SW 1271 (cell line): ENCODE data around the gene PBX1.

Experiments
- DNase-seq, 2 experiments: peaks; one replicate each; lab custom pipeline; 2025; lab: John Stamatoyannopoulos, UW

PBX1 gene

DNA sequence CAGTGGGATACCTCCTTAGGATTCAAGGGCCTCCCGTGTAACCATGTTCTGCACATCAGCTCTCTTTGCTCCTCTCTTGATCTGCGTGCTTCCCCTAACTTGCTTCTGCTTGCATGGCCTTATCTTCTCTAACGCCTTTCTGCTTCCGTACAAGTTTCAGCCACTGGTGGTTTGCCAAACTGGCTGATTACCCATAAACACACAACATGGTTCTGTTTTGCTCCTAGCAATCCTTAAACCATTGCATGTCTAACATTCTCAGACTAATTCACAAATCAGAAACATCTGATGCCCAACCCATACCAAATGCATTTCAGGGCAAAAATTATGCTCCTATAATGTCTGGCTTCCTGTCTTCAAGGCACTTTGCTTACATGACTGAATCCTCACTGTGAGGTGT lies 166.4 kb downstream of the PBX1 start:
- no peak for DNase-seq

DNA sequence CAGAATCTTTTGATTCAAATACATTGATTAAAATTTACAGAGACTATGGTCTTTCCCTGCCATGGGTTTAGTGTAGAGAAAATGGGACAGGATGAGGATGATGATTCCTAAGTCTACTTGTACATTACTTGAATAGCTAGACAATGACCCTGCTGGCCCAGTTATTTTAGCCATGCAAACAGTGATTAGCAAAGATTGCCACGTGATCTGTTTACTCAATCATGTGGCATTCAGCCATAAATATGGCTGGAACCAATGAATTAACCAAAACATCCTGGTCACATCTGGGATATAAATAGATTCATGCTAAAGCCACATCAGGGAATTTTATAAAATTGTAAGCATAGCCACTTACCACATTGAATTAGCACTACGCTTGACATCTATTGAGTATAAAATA lies 167.3 kb downstream of the PBX1 start:
- no peak for DNase-seq

DNA sequence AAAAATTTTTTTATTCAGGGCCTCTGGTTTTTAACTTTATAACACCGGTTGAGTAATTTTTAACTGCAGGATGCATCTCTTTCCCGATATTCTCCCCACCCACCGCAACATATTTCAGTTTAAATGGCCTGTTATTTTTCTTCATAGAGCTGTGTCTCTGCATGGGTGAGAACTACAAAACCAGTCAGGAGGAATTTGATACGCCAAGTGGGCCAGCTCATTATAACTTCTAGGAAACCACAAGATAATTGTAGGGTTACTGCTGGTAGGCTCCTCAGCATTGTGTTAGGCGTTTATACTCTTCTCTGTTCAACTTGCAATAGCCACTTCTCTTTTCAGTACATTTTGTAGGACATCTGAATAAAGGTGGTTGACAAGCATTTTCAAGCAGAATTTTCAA lies 169.7 kb downstream of the PBX1 start:
- DNase-seq: no peak

DNA sequence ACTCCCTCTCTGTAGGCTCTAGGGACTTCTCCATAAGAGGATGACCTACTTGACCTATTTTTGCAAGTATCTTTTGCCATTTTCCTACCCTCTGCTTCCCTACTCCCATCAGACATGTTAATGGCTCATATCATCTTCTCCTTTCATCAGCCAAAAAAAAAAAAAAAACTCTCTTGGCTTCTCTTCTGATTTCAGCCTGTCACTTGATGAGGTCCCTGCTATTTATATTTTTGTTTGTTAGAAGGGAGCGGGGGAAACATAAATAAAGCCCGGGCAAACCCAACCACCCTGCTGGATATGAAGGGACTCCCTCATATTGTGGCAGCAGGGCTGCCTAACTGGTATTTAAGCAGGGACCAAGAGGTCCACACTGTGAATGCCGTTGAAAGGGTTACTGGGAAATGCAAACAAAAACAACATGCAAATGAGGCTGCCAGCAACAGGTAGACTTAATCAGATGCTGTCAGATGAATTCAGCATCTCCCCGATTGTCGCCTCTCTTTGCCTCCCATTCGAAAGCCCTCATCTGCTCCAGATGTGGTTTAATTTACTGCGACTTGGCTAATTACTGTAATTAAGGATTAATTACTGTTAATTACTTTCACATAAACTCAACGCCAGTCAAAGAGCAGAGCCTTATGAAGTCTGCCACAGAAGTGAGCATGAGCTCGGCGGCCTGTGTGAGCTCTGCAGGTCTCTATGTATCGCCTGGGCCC lies 172.3 kb downstream of the PBX1 start:
- no peak for DNase-seq

DNA sequence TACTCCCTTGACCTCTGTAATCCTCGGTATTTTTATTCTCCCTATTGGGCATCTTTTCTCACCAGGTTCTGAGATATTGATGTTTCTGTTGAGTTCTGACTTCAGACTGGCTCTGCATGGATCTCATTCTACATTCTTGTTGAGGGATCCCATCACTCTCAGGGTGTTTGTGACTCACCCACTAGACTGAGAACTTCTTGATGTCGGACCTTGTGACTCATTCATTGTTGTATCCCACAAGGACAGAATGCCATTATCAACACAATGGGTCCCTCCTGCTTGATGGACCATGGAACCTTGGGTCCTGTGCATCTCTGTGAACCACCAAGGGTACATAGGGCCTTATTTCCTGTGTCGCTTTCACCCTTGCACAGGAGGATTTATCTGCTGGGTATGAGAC lies 174.1 kb downstream of the PBX1 start:
- no peak for DNase-seq

DNA sequence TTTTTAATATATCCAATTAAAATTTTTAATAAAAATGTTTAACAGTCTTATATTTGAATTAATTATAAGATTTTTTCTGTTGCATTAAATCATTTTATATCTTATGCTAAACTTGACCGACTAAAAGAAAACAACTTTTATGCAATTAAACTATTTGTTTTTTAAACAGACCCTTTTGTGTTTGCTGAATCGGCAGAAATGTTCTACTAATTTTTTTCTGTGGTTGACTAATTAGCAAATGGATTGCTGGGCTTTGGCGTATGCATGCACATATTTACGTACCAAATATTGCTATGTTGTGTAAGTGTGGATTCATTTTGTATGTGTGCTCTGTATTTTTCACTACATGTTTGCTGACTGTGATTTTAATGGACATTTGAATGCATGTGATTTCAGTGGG lies 174.8 kb downstream of the PBX1 start:
- no peak for DNase-seq

DNA sequence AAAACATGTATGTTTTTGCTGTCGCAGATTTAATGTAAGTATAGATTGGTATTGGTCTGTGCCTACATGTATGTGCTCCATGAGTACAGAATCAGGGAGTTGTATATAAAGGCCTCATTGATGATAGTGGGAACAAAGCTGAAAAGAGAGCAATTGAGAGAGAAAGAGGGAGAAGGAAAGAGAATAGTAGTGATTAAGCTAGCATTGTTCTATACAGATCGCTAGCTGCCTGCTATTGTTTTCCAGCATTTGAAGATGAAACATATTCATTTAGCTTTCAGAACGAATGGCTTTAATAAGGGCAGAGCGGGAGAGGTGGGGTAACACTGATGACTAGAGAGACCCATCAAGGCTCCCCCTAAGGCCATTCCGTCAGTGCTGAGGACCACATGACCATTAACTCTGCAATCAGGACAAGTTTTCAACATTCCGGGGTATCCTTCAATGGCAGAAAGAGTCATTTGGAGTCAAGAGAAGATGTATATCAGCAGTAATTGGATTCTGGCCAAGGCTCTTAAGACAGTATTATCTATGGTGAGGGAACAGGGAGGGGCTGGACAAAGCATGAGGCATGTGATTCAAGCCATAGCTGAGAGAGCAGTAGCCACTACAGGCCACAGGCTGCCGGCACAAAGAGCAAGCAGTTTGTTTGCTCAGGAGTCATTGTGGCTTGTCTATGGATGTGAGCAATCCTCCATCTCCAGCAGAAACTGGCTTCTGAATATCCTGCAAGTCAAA lies 176.5 kb downstream of the PBX1 start:
- no peak for DNase-seq

DNA sequence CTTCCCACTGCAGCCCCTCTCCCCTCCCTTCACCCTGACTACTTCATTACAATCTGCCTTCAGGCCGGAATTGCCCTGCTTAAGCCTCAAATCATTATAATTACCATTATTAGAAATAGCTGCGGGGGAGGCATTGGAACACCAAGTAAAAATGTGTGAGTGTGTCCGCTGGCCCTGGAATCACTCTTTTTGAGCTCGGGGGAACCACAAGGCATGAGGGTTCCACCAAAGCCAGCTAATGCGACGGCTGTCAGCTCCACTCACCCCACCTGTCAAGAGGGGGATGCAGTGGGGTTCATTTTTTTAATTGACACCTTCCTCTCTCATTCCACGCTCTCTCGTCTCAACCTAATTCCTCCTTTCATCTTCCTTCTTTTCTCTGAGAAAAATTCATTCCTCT lies 177.2 kb downstream of the PBX1 start:
- DNase-seq: no peak

DNA sequence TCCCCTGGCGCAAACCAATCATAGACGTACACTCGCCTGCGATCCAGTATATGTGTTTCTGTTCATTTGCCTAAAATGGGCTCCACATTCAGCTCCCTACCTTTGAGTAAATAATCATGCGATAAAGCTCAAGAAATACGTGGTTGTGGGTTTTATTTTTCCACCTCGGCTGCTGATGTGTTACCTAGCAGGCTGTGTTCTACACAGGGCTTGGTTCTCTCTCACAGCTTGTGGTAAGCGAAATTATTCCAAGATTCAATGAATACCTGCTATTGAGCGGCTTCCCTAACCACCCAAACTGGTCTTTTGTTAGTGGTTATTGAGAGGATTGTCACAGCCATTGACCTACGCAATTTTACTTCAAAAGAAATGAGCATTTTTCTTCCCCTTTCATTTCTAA lies 180.2 kb downstream of the PBX1 start:
- no peak for DNase-seq

DNA sequence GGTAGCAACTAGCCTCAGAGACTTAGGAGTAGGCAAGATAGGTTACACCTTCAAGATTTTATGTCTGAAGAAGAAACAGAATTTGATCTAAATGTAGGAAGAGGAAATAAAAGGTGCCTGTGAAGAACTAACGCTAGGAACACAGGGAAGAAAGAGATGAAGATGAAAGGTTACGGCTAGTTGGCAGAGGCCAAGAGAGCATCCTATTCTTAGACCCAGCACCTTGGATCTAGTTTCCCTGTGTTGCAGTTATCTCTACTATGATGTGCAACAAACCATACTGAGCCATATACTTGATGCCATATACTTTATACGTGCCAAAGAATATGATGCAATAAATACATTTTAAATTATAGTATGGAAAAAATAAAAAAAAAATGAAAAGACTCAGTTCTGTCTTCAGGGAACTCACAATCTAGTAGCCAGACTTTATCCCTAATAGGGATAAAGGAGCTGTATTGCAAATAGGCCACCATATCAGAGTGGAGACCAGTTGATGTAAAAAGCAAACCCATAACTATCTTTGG lies 181.1 kb downstream of the PBX1 start:
- DNase-seq: no peak

DNA sequence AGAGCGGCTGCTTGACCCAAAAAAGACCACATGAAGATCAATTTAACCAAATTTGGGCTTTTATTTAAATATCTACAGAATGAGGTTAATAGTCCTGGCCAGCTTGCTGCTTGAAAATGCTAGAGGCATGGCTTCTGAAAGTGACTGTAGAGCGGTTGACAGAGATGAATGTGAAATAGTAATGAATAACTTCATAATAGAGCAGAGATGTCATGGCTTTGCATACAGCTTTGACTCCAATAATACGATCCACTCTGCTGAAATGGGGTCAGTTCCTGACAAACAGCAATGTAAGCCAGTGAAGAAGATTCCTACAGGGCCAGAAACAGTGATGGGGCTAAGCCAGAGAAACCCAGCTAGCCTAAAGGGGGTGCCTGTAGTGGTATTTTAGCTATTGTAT lies 183.8 kb downstream of the PBX1 start:
- no peak for DNase-seq

DNA sequence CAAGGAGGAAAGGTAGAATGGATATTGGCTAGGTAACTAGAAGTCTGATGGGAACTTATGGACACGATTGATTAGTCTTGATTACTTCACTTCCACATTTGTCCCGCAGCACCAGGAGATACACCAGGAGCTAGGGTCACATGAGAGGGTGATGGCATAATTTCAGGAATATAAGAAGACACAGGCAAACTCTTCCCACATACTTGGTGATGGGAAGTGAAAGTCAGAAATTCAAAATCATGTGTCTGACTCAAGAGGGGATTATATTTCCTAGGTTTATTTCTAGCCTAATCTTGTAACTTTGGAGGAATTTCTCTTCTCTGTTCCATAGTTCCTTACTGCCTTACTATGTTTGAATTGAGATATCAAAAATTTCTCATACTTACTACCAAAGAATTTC lies 185.0 kb downstream of the PBX1 start:
- DNase-seq: no peak

DNA sequence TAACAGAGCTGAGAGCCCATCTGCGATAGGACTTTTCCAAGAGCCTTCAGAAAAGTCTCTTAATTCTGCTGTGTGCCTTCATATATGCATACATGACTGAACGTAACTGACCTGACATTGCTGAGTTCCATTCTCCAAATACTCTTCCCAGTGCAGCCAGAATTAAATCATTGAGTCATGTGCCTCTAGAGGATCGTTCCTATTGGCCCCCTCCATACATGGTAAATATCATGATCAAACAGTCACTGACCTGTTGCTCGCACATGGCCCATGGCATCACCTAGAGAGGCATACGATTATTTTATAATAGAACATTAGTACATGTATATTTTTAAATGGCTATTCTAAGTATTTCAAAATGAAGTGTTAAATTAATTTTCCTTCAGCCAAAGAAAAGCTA lies 186.8 kb downstream of the PBX1 start:
- DNase-seq: no peak

DNA sequence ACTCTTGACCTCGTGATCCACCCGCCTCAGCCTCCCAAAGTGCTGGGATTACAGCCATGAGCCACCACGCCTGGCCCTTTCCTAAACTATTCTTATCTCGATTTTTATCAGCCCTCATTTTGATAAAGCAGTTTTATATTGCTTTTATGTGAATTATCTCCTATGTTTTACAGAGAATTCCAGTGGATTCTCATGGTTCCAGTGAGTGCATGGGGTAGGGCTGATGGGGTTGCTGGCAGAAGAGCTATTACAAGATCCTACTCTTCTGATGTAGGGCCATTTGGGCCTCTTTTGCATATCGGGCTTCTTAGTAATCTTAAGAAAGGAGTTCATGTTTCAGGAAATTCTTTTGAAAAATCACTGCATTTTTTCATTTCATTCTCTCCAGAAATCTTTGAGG lies 187.6 kb downstream of the PBX1 start:
- no peak for DNase-seq

DNA sequence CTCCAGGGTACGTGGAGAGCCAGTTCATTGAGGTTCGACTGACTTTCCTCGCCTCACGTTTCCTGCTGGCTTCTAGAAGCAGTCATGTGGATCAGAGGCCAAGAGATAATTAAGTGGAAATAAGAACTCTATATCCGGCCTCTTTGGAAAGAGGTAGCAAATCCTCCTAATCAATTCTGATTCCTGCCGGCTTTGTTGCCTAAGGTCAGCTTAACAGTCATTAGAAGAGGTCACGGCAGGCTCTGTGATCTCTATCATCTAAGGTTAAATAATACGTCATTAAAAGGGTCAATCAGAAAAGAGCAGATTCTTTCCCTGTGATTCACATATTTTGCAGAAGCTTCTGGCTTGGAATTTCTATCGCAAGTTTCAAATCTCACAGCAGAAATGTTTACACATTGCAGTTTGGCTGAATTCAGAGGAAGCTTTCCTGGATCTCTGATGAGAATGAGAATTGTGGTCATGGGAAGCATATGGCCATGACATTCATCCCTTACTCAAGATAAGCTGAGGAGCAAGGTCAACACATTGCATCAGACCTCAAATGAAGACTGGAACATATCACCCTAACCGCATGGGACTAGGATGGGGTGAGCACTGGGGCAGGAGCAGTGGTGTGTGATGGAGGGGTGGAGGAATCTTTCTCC lies 189.4 kb downstream of the PBX1 start:
- no peak for DNase-seq

DNA sequence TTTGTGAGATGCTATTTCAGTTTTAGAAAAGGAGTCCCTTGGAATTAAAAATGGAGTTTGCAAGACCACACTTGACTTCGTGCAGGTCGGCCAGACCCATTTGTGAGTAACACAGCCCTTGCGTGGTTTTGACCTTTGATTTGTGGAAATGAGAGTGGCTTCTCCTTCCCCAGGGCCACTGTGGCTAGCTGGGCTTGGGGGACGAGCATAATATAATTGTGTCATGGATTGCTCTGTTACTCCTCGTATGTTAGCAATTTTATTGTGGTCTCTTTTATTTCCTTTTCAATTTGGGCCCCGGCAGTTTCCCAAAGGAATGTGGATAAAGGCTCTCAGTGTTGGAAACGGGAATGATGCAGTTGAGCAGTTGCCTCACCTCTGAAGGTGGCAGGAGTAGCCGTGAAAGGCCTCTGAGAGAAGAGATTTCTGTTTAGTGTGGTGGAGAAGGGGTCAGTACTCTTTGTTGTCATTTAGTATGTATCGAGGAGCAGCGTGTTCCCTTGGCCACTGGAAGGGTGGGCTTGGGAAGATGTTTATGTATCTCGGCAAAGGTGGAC lies 194.6 kb downstream of the PBX1 start:
- no peak for DNase-seq

DNA sequence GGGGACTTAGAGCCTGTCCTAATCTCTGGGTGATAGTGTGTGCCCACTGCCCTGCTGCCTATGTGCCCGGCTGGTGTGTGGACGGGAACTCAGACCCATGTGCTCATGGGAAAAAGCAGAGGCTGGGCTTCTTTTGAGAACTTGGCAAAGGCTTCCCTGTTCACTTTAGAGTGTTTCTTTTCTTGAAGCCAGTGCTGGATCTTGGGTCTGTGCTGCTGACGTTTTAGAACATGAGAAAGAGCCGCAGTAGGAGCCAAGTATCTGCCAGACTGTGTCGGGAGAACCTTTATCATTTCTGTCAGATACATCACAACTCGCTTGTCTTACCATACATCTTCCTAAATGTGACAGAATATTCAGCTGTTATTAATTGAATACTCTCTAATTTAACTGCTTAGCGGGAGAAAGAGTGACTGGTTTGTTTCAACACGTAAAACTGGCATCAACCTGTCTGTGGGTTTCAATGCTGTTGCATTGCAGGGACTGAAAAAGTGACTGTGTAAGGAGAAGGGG lies 195.2 kb downstream of the PBX1 start:
- DNase-seq: no peak

DNA sequence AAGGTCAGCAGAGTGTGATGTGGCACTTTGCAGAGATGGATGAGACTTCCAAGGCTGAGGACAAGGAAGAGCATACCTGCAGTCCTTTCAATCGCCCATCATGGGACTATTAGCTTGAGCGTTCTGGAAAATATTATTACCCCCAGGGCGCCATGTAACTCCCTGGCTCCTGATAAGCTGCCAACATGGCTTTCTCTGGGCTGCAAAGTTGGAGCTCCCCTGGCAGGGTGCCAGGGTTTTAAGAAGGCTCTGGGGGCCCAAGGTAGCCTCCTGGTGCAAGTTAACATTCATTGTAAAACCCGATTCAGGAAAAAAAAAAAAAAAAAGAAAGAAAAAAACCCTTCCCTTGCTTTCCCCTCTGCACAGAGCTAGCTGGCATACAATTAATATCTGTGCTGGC lies 196.7 kb downstream of the PBX1 start:
- no peak for DNase-seq

DNA sequence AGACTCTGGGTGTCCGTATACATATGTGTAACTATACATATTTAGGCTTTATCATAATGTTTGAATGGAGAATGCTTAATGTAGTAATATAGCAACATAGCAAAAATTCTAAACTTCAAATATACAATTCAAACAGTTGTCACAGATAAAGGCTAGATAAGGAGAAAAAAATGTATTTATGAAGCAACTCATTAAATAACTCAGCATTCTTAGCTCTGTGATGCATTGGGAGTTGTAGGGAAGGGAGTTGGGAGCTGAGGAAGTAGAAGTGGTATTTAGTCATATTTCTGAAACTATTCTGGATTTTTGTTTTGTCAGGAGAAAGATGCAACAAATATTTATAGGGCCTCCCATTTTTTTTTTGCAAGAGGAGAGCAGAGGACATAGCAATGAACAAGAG lies 197.8 kb downstream of the PBX1 start:
- DNase-seq: no peak

DNA sequence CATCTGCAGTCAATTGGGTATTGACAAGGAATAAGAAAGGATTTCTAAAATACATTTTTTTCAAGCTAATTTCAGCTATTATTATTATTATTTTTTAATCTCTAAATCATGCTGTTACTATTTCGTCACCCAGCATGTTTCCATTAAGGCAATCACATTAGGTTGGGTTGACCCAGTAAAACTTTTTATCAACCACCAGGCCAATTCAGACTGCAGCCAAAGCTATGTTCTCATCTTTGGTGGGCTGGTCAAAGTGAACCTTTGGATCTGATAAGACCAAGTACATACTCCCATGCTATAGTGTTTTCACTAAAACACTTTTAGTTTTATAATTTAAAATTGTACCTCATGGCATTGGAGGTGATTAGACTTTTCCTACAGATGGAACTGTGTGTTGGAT lies 198.6 kb downstream of the PBX1 start:
- DNase-seq: no peak

DNA sequence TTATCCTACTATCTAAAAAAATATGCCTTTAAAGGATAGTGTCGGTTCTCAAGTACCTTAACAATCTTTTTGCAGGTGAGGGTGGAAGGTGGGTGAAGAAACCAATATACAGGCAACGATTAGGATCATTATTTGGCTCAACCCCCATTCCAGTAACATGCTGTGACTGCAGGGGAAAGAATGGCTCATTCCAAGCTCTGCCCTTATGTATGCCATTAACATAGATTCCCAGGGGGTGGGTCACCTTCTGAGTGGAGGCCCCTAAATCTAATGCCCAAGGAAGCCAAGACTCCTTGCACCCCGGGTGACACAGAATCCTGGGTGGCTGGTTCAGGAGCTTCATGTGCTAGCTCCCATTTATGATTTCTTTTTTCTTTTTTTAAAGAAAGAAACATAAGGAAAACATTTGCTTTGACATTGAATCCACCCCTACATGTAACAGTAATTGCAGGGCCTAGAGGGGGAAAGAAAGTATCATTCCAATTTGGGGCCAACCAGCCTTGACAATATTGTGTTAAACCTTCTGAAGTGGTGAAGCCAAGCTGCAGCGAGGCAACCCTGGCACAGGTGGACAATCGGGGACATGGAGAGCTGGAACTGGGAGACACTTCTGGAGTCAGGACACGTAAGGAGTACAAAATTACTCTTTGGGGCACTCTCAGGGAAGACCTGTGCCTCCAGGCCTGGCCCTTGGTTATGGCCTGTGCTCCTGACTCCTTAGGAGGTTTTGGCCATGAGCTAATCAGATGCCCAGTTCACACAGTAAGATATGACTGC lies 200.3 kb downstream of the PBX1 start:
- DNase-seq: no peak

DNA sequence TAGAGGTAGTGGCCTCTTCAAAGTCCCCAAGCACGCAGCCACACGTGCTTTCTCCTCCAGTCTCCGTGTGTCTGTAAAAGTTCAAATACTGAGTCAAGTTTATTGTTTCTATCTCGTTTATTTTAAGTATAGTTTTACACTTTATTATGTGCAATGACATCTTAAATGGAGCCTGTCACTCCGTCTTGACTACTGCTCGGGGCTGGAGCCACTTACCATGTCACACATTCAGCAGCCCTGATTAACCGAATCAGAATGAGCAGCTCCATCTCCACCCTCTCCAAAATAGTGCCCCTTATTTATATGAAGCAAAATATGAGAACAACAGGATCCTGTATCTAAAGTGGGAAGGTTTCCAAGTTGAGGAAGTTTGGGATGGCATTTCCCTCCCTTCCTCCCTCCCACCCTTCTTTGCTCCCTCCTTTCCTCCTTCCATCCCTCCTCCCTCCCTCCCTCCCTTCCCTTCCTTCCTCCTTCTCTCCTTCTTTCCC lies 201.0 kb downstream of the PBX1 start:
- DNase-seq: no peak
